ENCODE results near the gene TBC1D20.

The TBC1D20 gene

GRCh38 chr20:432208-432607, 30.1 kb downstream of the TBC1D20 start:
- Histone ChIP-seq H3K4me3 (ENCODE audit: low read length) (no peak overlapping the region), H3K9ac (ENCODE audit: low read length) (no peak overlapping the region), H3K27ac (ENCODE audit: low read depth, low read length) (no peak overlapping the region), H3K36me3 (ENCODE audit: control insufficient read depth, insufficient read depth, low read length) (peaks cover 34% of the 10 kb centered on the region), H3K27me3 (ENCODE audit: control insufficient read depth, insufficient read depth, low read length) (no peaks in the 10 kb centered on the region), H3K4me1 (ENCODE audit: control insufficient read depth, insufficient read depth, low read length) (no peaks in the 10 kb centered on the region)

GRCh38 chr20:431012-431904, 31.1 kb downstream of the TBC1D20 start:
- Histone ChIP-seq H3K36me3 (ENCODE audit: control insufficient read depth, insufficient read depth, low read length) (peaks cover 35% of the 10 kb centered on the region), H3K9ac (ENCODE audit: low read length) (no peak overlapping the region)

GRCh38 chr20:430091-430999, 32.0 kb downstream of the TBC1D20 start:
- Histone ChIP-seq H3K27ac (ENCODE audit: low read depth, low read length) (no peak overlapping the region), H3K4me3 (ENCODE audit: low read length) (no peak overlapping the region), H3K9ac (ENCODE audit: low read length) (no peak overlapping the region), H3K27me3 (ENCODE audit: control insufficient read depth, insufficient read depth, low read length) (no peaks in the 10 kb centered on the region), H3K36me3 (ENCODE audit: control insufficient read depth, insufficient read depth, low read length) (peaks cover 31% of the 10 kb centered on the region), H3K4me1 (ENCODE audit: control insufficient read depth, insufficient read depth, low read length) (no peaks in the 10 kb centered on the region)

More at GRCh38 chr20:431012-431904, 31.1 kb downstream of the TBC1D20 start:
- no peaks in the 10 kb centered on the region for H3K4me1 ChIP-seq (ENCODE audit: control insufficient read depth, insufficient read depth, low read length)
- no peaks in the 10 kb centered on the region for H3K27me3 ChIP-seq (ENCODE audit: control insufficient read depth, insufficient read depth, low read length)
- H3K4me3 ChIP-seq (ENCODE audit: low read length), result no peak overlapping the region
- H3K27ac ChIP-seq (ENCODE audit: low read depth, low read length), result no peak overlapping the region

GRCh38 chr20:428658-429200, 33.6 kb downstream of the TBC1D20 start:
- no peak overlapping the region for H3K4me3 ChIP-seq (ENCODE audit: low read length)
- H3K27ac ChIP-seq (ENCODE audit: low read depth, low read length), result no peak overlapping the region
- H3K27me3 ChIP-seq (ENCODE audit: control insufficient read depth, insufficient read depth, low read length), result no peaks in the 10 kb centered on the region
- H3K4me1 ChIP-seq (ENCODE audit: control insufficient read depth, insufficient read depth, low read length), result no peaks in the 10 kb centered on the region
- peaks cover 32% of the 10 kb centered on the region for H3K36me3 ChIP-seq (ENCODE audit: control insufficient read depth, insufficient read depth, low read length)
- H3K9ac ChIP-seq (ENCODE audit: low read length), result no peak overlapping the region

GRCh38 chr20:427849-428657, 34.3 kb downstream of the TBC1D20 start:
- Histone ChIP-seq H3K4me1 (ENCODE audit: control insufficient read depth, insufficient read depth, low read length) (no peaks in the 10 kb centered on the region), H3K36me3 (ENCODE audit: control insufficient read depth, insufficient read depth, low read length) (peaks cover 33% of the 10 kb centered on the region), H3K27ac (ENCODE audit: low read depth, low read length) (no peak overlapping the region), H3K9ac (ENCODE audit: low read length) (no peak overlapping the region), H3K27me3 (ENCODE audit: control insufficient read depth, insufficient read depth, low read length) (no peaks in the 10 kb centered on the region), H3K4me3 (ENCODE audit: low read length) (no peak overlapping the region)

- Histone ChIP-seq H3K9ac (ENCODE audit: low read length) (no peak overlapping the region), H3K27ac (ENCODE audit: low read depth, low read length) (no peak overlapping the region), H3K4me1 (ENCODE audit: control insufficient read depth, insufficient read depth, low read length) (no peaks in the 10 kb centered on the region), H3K4me3 (ENCODE audit: low read length) (no peak overlapping the region), H3K27me3 (ENCODE audit: control insufficient read depth, insufficient read depth, low read length) (no peaks in the 10 kb centered on the region), H3K36me3 (ENCODE audit: control insufficient read depth, insufficient read depth, low read length) (peaks cover 33% of the 10 kb centered on the region)
Observed at GRCh38 chr20:427401-427800, 34.9 kb downstream of the TBC1D20 start.

- H3K4me1 ChIP-seq (ENCODE audit: control insufficient read depth, insufficient read depth, low read length), result no peaks in the 10 kb centered on the region
- no peaks in the 10 kb centered on the region for H3K27me3 ChIP-seq (ENCODE audit: control insufficient read depth, insufficient read depth, low read length)
- H3K9ac ChIP-seq (ENCODE audit: low read length), result no peak overlapping the region
- peaks cover 42% of the 10 kb centered on the region for H3K36me3 ChIP-seq (ENCODE audit: control insufficient read depth, insufficient read depth, low read length)
- no peak overlapping the region for H3K4me3 ChIP-seq (ENCODE audit: low read length)
- H3K27ac ChIP-seq (ENCODE audit: low read depth, low read length), result no peak overlapping the region
Observed at GRCh38 chr20:426566-426965, 35.8 kb downstream of the TBC1D20 start.

- Histone ChIP-seq H3K9ac (ENCODE audit: low read length) (no peak overlapping the region), H3K27ac (ENCODE audit: low read depth, low read length) (no peak overlapping the region), H3K27me3 (ENCODE audit: control insufficient read depth, insufficient read depth, low read length) (no peaks in the 10 kb centered on the region), H3K4me3 (ENCODE audit: low read length) (no peak overlapping the region), H3K4me1 (ENCODE audit: control insufficient read depth, insufficient read depth, low read length) (no peaks in the 10 kb centered on the region), H3K36me3 (ENCODE audit: control insufficient read depth, insufficient read depth, low read length) (peaks cover 34% of the 10 kb centered on the region)
Observed at GRCh38 chr20:421685-422250, 40.6 kb downstream of the TBC1D20 start.

GRCh38 chr20:420721-421574, 41.4 kb downstream of the TBC1D20 start:
- Histone ChIP-seq H3K27ac (ENCODE audit: low read depth, low read length) (no peak overlapping the region), H3K27me3 (ENCODE audit: control insufficient read depth, insufficient read depth, low read length) (no peaks in the 10 kb centered on the region), H3K9ac (ENCODE audit: low read length) (no peak overlapping the region), H3K4me3 (ENCODE audit: low read length) (peak overlapping the region; percentile 34), H3K36me3 (ENCODE audit: control insufficient read depth, insufficient read depth, low read length) (peaks cover 34% of the 10 kb centered on the region), H3K4me1 (ENCODE audit: control insufficient read depth, insufficient read depth, low read length) (no peaks in the 10 kb centered on the region)

- no peaks in the 10 kb centered on the region for H3K27me3 ChIP-seq (ENCODE audit: control insufficient read depth, insufficient read depth, low read length)
- H3K4me3 ChIP-seq (ENCODE audit: low read length), result no peak overlapping the region
- no peak overlapping the region for H3K9ac ChIP-seq (ENCODE audit: low read length)
- H3K27ac ChIP-seq (ENCODE audit: low read depth, low read length), result no peak overlapping the region
- peaks cover 34% of the 10 kb centered on the region for H3K36me3 ChIP-seq (ENCODE audit: control insufficient read depth, insufficient read depth, low read length)
- no peaks in the 10 kb centered on the region for H3K4me1 ChIP-seq (ENCODE audit: control insufficient read depth, insufficient read depth, low read length)
Observed at GRCh38 chr20:420166-420620, 42.1 kb downstream of the TBC1D20 start.
